Retinal pigment epithelial cell (primary cell): ENCODE results near the gene SMCHD1.
"Not testable (repeated sequence)": the region's sequence is repeated elsewhere in the genome, so short reads cannot be mapped to it uniquely, and the experiment has no call there.

Experiments
- DNase-seq: peaks from one replicate; pipeline ENCODE4 v3.0.0-alpha.2; 2010; ENCODE audit warnings: low read depth
- H3K4me3 ChIP-seq: 2 replicates; pipeline ENCODE4 v1.5.1; 2011; ENCODE audit warnings: mild to moderate bottlenecking, low read length, control low read depth, moderate library complexity
- TF ChIP-seq, protein P1 (sequence below): conservative IDR thresholded peaks from 2 replicates; pipeline ENCODE4 v1.5.1; 2011; ENCODE audit warnings: low read depth, low read length, control low read depth, inconsistent platforms

SMCHD1 gene

DNA sequence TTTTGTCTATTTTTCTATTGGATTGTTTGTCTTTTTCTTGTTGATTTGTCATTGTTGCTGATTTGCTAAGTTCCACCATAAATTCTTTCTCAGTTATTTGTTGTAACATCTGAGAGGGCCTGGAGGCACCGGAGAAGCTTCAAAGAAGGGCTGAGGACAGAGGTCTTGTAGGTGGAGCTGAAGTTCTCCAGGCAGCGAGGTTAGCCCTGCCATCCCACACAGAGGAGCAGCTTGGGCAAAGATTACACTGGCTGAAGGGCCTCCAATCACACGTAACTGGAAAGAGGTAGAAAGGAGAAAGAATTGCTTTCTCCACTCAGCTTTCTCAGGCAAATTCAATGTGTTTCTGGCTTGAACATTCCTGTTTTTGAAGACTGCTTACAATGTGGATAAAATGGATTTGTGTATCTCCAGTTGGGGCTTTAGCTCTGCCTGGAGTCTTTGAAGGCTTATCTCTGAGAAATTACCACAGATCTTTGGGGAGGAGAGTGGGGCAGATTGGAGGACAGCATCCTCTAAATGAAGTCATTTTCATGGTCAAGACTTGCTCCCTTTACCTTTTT lies 170.2 kb downstream of the SMCHD1 start:
- DNase-seq, result no peak
- no peak overlapping the region for H3K4me3 ChIP-seq
- TF ChIP-seq, protein P1, sequence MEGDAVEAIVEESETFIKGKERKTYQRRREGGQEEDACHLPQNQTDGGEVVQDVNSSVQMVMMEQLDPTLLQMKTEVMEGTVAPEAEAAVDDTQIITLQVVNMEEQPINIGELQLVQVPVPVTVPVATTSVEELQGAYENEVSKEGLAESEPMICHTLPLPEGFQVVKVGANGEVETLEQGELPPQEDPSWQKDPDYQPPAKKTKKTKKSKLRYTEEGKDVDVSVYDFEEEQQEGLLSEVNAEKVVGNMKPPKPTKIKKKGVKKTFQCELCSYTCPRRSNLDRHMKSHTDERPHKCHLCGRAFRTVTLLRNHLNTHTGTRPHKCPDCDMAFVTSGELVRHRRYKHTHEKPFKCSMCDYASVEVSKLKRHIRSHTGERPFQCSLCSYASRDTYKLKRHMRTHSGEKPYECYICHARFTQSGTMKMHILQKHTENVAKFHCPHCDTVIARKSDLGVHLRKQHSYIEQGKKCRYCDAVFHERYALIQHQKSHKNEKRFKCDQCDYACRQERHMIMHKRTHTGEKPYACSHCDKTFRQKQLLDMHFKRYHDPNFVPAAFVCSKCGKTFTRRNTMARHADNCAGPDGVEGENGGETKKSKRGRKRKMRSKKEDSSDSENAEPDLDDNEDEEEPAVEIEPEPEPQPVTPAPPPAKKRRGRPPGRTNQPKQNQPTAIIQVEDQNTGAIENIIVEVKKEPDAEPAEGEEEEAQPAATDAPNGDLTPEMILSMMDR, result no peak

DNA sequence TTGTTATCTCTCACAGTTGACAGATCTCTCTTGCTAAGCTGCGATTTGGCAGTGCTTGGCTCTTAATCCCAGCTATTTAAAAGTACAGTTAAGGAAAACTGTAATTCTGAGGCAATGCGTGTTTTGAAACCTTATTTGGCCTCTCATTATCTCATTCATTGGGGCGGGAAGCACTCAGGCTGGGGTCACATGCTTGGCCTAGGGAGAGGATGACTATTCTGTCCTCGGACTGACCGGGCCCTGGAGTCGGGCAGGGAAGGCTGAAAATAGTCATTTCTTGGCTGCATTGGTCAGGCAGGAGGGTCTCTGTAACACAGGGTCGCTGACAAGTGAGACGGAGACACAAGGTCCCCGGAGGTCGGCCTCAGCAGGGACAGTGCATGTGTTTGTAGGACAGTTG lies 171.1 kb downstream of the SMCHD1 start:
- TF ChIP-seq, protein P1, result no peak
- peak; percentile 85 for DNase-seq
- H3K4me3 ChIP-seq, result no peak overlapping the region

DNA sequence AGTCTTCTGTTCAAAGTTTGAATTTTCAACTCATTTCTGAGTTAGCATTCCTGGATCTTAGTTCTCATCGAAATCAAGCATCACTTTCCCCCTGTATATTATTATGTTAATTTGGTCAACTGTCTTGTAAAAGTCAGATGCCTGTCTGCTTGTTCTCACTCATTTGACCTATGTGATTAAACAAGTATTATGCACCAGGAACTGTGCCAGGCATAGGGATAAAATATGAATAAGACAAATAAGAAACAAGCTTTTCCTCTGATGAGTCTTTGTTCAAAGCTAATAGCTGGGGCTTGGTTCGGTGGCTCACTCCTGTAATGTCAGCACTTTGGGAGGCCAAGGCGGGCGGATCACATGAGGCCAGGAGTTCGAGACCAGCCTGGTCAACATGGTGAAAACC lies 171.5 kb downstream of the SMCHD1 start:
- TF ChIP-seq, protein P1, result no peak
- peak; percentile 79 for DNase-seq
- H3K4me3 ChIP-seq, result no peak overlapping the region

DNA sequence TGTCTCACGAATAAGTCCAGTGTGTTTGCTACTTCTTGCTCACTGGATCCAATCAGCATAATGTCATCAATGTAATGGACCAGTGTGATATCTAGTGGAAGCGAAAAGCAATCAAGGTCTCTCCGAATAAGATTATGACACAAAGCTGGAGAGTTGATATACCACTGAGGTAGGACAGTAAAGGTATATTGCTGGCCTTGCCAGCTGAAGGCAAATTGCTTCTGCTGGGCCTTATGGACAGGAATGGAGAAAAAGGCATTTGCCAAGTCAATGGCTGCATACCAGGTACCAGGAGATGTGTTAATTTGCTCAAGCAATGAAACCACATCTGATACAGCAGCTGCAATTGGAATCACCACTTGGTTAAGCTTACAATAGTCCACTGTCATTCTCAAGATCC lies 180.6 kb downstream of the SMCHD1 start:
- DNase-seq, H3K4me3 ChIP-seq: not testable (repeated sequence)

DNA sequence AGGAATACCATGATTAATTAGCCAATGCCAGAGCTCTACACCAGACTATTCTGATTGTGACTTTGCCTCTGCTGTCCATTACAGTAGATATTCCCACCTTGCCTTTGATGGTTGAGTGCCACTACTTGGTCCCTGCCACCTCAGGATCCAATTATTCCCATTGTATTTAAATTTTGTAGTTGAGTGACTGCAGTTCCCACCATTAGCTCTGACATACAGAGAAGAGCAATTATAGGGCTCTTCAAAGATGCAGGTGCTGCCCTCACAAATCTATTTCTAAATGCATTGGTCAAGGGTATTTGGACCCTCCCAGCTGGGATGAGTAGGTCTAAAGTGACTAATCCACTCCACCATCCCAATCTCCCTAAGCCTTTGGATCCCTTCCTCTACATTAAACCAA lies 181.8 kb downstream of the SMCHD1 start:
- H3K4me3 ChIP-seq, DNase-seq: not testable (repeated sequence)

DNA sequence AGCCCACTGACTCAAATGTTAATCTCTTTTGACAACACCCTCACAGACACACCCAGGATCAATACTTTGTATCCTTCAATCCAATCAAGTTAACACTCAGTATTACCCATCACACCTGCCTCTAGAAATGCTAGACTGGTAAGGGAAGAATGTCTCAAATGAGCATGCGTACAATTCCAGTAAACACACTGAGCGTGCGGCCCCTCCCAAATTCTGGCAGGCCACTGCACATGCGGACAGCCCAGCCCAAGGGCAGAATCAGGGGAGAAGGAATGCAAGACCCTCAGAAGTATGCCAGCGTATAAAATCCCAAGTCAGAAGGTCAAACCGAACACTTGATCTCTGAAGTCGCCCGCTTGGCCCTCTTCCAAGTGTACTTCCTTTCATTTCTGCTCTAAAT lies 183.7 kb downstream of the SMCHD1 start:
- no peak overlapping the region for H3K4me3 ChIP-seq
- DNase-seq, result no peak
- TF ChIP-seq, protein P1, result no peak

DNA sequence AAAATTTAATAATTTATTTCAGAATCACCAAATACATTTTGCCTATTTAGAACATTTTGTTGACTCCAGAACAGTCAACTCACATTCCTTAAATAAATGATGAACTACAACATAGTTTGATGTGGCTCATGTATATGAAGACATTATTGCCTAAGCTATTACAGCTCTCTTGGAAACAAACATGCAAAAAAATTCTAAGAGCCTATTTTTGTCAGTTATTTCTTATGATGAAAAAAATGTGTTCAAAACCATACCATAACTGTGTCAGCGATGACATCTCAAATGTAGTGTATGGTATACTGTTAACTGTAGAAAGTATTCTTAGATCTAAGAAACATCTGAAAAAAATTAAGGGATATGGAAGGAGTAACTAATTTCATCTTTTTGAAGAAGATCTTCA lies 185.0 kb downstream of the SMCHD1 start:
- H3K4me3 ChIP-seq, result no peak overlapping the region
- DNase-seq, result no peak
- TF ChIP-seq, protein P1, result no peak

DNA sequence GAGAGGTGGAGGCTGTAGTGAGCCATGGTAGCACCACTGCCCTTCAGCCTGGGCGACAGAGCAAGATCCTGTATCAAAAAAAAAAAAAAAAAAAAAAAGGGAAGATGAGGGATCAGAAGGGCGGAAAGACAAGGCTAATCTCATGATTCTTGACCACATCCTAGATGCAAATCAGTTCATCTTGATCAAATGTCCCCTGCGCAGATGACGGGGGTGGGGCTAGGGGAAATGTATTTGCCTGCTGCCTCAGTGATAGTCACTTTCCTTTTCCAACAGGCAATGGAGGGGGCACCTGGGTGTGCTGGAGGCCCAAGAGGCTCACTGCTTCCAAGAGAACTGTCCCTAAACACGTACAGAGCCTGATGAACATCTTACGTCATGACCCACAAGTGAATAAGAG lies 187.6 kb downstream of the SMCHD1 start:
- DNase-seq, result no peak
- TF ChIP-seq, protein P1, result no peak
- no peak overlapping the region for H3K4me3 ChIP-seq
